HG03097 (cell line): ENCODE measurements around the gene RTN4RL1.

Experiments
- ATAC-seq: cut with Tn5 transposase; IDR thresholded peaks from one replicate; pipeline ENCODE4 v1.9.1; 2021; ENCODE audit not compliant: unreplicated experiment, low FRiP score

Gene RTN4RL1

DNA sequence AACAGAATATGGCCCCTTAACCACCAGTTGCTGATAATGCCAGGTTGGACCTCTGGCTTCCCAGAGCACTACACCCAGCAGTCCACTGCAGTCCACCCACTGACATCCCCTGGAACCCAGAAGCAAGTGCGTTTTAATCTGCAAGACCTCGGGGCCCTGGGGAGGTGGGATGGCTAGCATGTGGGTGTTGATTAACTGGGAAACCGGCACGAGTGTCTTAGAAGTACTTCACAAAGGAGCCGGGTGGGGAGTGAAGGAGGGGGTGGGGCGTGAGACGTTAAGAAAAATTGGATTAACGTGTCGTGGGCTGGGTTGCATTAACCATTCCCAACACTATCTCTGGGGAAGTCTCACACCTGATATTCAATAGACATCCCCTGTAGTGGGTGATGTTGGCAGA lies 23.7 kb upstream of the RTN4RL1 start:
- ATAC-seq: no peak

DNA sequence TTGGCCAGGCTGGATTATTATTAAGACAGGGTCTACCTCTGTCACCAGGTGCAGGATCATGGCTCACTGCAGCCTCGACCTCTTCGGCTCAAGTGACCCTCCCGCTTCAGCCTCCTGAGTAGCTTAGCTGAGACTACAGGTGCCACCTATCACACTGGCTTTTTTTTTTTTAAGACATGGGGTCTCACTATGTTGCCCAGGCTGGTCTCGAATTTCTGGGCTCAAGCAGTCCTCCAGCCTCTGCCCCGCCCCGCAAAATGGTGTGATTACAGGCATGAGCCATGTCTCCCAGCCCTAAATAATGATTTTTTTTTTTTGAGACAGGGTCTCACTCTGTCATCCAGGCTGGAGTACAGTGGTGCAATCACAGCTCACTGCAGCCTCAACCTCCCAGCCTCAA lies 22.5 kb upstream of the RTN4RL1 start:
- ATAC-seq: no peak

DNA sequence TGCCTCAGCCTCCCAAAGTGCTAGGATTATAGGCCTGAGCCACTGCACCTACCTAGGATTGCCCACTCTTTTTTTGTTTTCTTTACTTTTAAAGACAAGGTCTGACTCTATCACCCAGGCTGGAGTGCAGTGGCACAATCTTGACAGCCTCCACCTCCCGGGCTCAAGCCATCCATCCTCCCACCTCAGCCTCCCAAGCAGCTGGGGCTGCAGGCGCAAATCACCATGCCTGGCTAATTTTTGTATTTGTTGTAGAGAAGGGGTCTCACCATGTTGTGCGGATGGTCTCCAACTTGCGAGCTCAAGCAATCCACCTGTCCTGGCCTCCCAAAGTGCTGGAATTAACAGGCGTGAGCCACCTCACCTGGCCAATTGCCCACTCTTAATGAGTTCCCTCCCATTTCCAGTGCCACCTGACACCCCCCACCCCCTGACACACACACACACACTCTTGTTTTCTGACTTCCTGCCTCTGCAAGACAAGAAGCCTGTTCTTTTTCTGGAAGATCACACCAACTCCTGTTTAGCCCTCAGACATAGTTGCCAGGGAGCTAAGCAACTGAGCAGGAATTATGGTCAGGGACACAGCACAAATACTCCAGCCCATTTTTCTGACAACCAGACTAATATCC lies 19.2 kb upstream of the RTN4RL1 start:
- ATAC-seq: no peak

GRCh38 chr17:2043785-2044184 lies 18.7 kb upstream of the RTN4RL1 start:
- no peak for ATAC-seq

GRCh38 chr17:2042933-2043332 lies 17.8 kb upstream of the RTN4RL1 start:
- ATAC-seq: no peak

GRCh38 chr17:2042390-2042847 lies 17.3 kb upstream of the RTN4RL1 start:
- ATAC-seq: no peak

DNA sequence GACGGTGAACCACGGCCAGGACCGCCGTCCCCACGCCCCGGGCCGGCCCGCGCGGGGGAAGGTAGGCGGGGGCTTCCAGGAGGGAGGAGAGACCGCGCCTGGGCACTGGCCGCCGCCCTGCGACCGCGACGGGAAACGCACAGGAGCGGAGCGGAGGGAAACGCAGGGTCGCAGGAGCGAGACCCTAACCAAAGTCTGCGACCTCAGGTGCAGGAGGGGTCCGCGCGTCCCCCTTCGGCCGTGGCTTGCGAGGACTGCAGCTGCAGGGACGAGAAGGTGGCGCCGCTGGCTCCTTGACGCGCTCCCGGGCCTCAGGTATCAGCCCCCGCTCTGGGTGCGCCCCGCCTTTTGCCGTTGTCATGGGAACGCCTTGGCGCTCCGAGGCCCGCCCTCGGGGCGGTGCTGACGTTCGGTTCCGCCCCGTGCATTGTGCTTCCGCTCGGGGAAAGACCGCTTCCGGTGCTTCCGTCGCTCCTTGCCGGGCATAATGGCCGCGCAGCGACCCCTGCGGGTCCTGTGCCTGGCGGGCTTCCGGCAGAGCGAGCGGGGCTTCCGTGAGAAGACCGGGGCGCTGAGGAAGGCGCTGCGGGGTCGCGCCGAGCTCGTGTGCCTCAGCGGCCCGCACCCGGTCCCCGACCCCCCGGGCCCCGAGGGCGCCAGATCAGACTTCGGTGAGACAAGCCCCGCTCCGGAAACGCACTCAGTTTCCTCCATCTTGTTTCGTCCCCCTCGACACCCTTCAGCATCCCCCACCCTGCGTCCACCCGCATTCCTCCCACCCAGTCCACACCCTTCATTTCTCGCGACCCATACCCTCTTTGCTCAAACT lies 16.6 kb upstream of the RTN4RL1 start, which contains the start of gene OVCA2:
TSS of gene OVCA2 (plus strand) at position 462 of the 829 bp plus-strand sequence. CDS start at position 488, 26 bp downstream.
- peak; percentile 90 for ATAC-seq

GRCh38 chr17:2040942-2041560 lies 15.9 kb upstream of the RTN4RL1 start:
- ATAC-seq: no peak

GRCh38 chr17:2040219-2040827 lies 15.2 kb upstream of the RTN4RL1 start:
- ATAC-seq: no peak

DNA sequence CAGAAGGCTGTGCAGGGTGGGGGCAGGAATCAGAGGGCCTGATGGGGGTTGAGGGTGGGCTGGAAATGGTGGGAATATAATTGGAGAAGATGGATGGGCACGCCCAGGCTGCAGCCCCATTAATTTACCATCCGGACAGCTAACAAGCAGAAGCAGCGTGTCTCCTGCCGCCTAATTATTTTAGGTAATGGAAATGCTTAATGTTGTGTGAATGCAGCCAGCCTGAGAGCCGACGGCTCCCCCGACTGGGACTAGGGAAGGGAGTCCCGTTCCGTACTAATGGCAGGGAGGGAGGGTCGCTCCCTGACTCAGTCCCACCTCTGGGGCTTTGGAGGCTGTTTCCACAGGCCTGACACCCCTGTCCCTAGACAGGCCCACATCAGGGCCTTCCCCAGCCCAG lies 12.0 kb upstream of the RTN4RL1 start:
- no peak for ATAC-seq

DNA sequence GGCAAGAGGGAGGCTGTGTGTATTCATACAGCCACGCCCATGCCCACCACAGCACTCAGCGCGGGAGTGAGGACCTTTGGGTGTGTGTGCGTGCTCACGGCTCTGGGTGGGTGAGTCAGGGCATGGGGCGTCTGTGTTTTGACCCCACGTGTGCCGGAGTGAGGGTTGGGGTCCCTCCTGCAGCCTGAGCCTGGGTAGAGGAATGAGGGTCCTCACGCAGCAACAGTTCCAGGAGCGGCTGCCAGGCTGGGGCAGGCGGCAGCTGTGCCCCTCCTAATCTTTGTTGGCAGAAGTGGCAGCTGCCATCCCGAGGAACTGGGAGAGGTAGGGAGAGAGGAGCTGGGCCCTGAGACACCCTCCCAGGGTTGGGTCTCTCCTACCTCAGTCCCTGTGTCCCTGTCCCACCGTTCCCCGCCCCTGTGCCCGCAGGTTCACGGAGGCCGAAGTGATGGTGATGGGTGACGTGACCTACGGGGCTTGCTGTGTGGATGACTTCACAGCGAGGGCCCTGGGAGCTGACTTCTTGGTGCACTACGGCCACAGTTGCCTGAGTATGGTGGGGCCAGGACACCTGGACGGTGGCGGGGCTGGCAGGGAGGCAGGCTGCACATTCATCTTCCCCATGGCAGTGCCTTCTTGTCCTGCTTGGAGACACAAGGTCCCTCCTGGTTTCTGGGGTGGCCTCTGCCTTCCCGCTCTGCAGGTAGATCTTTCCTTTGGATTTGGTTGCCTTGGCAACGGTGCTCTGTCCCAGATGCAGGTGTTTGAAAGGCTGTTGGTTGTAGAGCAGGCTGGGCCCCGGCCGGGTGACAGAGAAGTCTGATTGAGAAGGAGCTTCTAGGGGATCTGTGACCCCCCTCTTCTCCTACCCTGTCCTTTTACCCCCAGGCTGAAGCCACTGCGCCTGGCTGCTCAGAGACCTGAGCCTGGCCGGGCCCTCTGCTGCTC lies 10.7 kb upstream of the RTN4RL1 start:
- ATAC-seq: no peak

DNA sequence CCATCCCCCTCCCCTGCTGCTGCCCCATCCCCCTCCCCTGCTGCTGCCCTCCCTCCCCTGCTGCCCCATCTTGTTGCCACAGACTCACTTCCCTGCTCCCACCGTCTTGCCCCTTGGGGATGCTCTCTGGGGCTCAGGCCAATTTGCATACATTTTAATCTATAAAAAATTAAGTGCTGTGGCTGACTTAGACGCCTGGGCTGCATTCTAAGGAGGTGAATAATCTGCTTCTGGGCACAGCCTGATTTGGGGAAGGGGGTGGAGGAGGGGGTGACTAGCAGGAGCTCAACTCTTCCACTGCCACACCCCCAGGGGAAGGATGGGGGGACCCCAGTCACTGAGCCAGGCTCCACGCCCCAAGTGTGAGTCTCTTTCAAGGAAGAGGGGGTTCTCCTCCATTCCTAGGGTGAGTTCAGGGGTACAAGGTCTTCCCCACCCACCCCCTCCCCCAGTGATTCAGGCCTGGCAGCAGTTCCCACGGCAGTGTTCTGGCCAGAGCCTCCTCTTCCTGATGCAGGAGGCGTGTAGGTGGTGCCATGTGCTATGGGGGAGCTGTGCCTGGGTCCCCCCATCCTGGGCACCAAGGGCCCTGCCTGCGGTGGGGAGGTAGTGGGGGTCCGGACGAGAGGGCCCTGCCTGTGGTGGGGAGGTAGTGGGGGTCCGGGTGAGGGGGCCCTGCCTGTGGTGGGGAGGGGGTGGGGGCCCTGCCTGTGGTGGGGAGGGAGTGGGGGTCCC lies 9.8 kb upstream of the RTN4RL1 start:
- no peak for ATAC-seq

DNA sequence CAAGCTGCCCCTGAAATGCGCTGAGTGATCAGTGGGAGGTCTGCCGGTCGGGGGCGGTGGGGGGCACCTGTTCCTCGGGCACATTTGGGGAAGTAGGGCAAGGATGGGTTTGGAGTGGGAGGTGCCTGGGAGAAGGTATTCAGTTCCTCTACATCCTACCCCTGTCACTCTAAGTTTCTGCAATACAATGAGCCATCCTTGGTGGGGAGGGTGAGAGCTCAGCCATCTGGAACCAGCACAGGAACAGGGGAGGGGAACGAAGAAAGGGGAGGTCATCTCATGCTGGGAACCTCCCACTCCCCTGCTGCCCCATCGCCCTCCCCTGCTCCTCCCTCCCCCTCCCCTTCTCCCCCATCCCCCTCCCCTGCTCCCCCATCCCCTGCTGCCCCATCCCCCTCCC lies 9.0 kb upstream of the RTN4RL1 start:
- ATAC-seq: no peak

DNA sequence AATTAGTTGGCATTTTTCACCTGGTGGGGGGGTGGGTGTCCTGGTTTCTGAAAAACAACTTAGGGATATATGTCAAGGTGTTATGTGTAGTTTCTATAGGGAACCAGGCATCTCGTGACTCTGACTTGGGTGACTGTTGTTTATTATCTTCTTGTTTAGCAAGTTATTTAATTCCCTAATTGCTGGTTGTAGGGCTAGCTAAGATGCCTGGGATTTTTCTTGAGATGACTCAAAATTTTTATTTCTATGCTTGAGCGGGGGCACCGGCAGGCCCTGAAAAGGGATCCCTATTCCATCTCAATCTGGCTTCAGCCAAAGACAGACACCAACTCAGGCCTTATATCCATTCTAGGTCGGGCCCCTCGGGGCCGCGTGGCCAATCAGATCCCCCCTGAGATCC lies 8.0 kb upstream of the RTN4RL1 start:
- no peak for ATAC-seq

DNA sequence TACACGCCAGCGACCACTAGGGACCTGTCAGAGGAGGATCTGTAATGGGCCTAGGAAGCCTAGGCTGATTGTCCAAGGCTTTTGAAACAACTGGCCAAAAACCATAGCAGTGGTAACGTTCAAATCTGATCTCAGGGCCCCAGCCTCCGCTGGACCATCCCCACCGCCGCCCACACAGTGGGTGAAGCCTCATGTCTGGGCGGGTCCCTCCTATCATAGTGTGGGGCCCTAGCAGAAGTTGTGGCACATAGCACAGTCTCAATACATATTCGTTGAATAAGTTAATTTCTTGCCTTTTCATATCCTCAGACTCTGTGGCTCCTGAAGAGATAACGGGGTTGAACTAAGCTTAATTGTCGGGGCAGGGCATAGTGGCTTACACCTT lies 5.6 kb upstream of the RTN4RL1 start:
- peak; percentile 2 for ATAC-seq

- peak; percentile 61 for ATAC-seq
These were observed 5.0 kb upstream of the RTN4RL1 start, which contains the start of gene DPH1 for GRCh38 chr17:2029911-2030778. Gene DPH1, plus strand, starts transcription at chr17:2030153. Its CDS starts 17 bp downstream, at chr17:2030170.

- no peak for ATAC-seq
These were observed 3.6 kb upstream of the RTN4RL1 start for GRCh38 chr17:2028737-2029136.

DNA sequence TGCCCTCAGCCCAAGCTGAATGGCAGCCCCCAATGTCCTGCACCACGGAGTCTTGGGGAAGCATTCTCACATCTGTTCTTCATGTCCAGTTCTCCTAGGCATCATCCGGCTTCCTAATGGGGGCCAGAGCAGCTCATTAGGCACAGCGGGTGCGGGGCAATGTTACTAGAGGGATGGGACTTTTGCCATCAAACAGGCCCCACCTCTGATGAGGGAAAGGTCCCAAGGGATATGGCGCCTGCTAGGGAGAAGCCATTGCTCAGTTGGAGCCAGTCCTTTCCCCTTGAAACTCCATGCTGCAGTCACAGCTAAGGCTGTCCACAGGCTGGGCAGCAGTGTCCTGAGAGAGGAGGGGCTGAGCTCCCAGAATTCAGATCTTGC lies 3.1 kb upstream of the RTN4RL1 start:
- no peak for ATAC-seq
